HCT116 (cell line): ENCODE measurements around the gene INTS1. TPM values are rescaled to one million over a fixed set of nuclear protein-coding genes. Genes with fewer than 3 reads are reported as not detected.

Source experiments
- ATAC-seq: fragments of 200-7000 bp; cut with Tn5 transposase; 2 replicates; pipeline ENCODE4 v1.9.1; 2020; ENCODE audit warnings: mild to moderate bottlenecking, moderate library complexity
- BruUV-seq: library from RNA; stranded (reverse); fragments of 400-500 nt; replicated peaks from 2 replicates; lab custom pipeline; 2021; lab: Mats Ljungman, UMichigan
- CTCF ChIA-PET: fragments of 300-600 bp; sonication (Branson Sonifier 250); formaldehyde crosslinking; loops from one replicate; lab custom pipeline; 2021; ENCODE audit warnings: antibody characterized with exemption; lab: Charles Lee
- POLR2A ChIA-PET: fragments of 300-600, 350-600 bp; sonication (Branson Sonifier 250); formaldehyde crosslinking; loops from one replicate; lab custom pipeline; 2021; ENCODE audit warnings: antibody characterized with exemption; lab: Charles Lee
- RAD21 ChIA-PET, 2 experiments: fragments of 300-600 bp; sonication (Branson Sonifier 250); formaldehyde crosslinking; loops; one replicate each; lab custom pipeline; 2023; ENCODE audit warnings: low total read pairs in 2 of 2; ENCODE audit not compliant: uncharacterized antibody in 2 of 2, unreplicated experiment in 2 of 2, low non-redundant PET in 1 of 2; lab: Charles Lee
- DNase-seq: peaks from one replicate; pipeline ENCODE4 v3.0.0-alpha.2; 2010; ENCODE audit warnings: low read depth, low spot score
- H2AFZ ChIP-seq: fragments of 200-600 bp; shearing (Covaris generic), sonication (generic); 2 replicates; pipeline ENCODE4 v1.6.1; 2017; ENCODE audit warnings: low read depth, mixed run types, mixed read lengths, antibody characterized with exemption, low read length; ENCODE audit not compliant: poor library complexity, severe bottlenecking
- H3K27ac ChIP-seq: 2 replicates; pipeline ENCODE4 v1.5.1; 2012; ENCODE audit warnings: low read depth, low read length
- H3K27me3 ChIP-seq: fragments of 200-600 bp; sonication (generic); 2 replicates; pipeline ENCODE4 v1.6.1; 2016; ENCODE audit warnings: mixed run types, low read length, mixed read lengths; ENCODE audit not compliant: insufficient read depth
- H3K36me3 ChIP-seq, 2 experiments: fragments of 200-500 bp in 1 of 2; fragments of 200-600 bp in 1 of 2; sonication (Bioruptor generic) in 1 of 2; sonication (generic) in 1 of 2; 2 replicates each; pipeline versions ENCODE4 v1.5.1 to v1.6.1; 2014 to 2016; ENCODE audit warnings: low read length in 2 of 2, inconsistent platforms in 1 of 2, mixed read lengths in 1 of 2, mixed run types in 1 of 2; ENCODE audit not compliant: insufficient read depth in 2 of 2, control insufficient read depth in 1 of 2
- H3K4me1 ChIP-seq, 2 experiments: fragments of 200-600 bp in 1 of 2; sonication (generic) in 1 of 2; 2 replicates each; pipeline versions ENCODE4 v1.5.1 to v1.6.1; 2012 to 2017; ENCODE audit warnings: low read length in 2 of 2, inconsistent platforms in 1 of 2, mild to moderate bottlenecking in 1 of 2, mixed read lengths in 1 of 2, mixed run types in 1 of 2, moderate library complexity in 1 of 2; ENCODE audit not compliant: insufficient read depth in 2 of 2, control insufficient read depth in 1 of 2
- H3K4me2 ChIP-seq: fragments of 200-600 bp; sonication (generic); 2 replicates; pipeline ENCODE4 v1.6.1; 2017; ENCODE audit warnings: mixed run types, low read length, mixed read lengths
- H3K4me3 ChIP-seq, 2 experiments: fragments of 200-600 bp in 1 of 2; sonication (generic) in 1 of 2; replicated peaks in 1 of 2; 2 replicates each; pipeline ENCODE4 v1.5.1; 2011 to 2016; ENCODE audit warnings: low read length in 2 of 2, control low read depth in 1 of 2, low read depth in 1 of 2, mild to moderate bottlenecking in 1 of 2, mixed read lengths in 1 of 2, mixed run types in 1 of 2
- H3K79me2 ChIP-seq: fragments of 200-600 bp; sonication (generic); 2 replicates; pipeline ENCODE4 v1.6.1; 2017; ENCODE audit warnings: mild to moderate bottlenecking, mixed run types, low read length, moderate library complexity, mixed read lengths; ENCODE audit not compliant: insufficient read depth
- H3K9ac ChIP-seq: fragments of 200-600 bp; sonication (generic); 2 replicates; pipeline ENCODE4 v1.6.1; 2016; ENCODE audit warnings: low read length, mixed read lengths
- H3K9me2 ChIP-seq: fragments of 200-600 bp; sonication (generic), shearing (Covaris generic); 2 replicates; pipeline ENCODE4 v1.6.1; 2017; ENCODE audit warnings: mixed run types, mild to moderate bottlenecking, moderate library complexity; ENCODE audit not compliant: insufficient read depth
- H3K9me3 ChIP-seq, 2 experiments: fragments of 200-500 bp in 1 of 2; fragments of 200-600 bp in 1 of 2; sonication (Bioruptor generic) in 1 of 2; sonication (generic) in 1 of 2; 2 replicates each; pipeline ENCODE4 v1.6.1; 2014 to 2017; ENCODE audit warnings: low read length in 2 of 2, mixed read lengths in 2 of 2, inconsistent platforms in 1 of 2, low read depth in 1 of 2, mild to moderate bottlenecking in 1 of 2, mixed run types in 1 of 2, moderate library complexity in 1 of 2; ENCODE audit not compliant: control insufficient read depth in 1 of 2, insufficient read depth in 1 of 2
- H4K20me1 ChIP-seq: fragments of 200-600 bp; sonication (generic), shearing (Covaris generic); 2 replicates; pipeline ENCODE4 v1.6.1; 2017; ENCODE audit warnings: mixed run types, mild to moderate bottlenecking, moderate library complexity; ENCODE audit not compliant: insufficient read depth
- CBX3 ChIP-seq: IDR thresholded peaks from 2 replicates; pipeline ENCODE4 v1.6.1; 2012; ENCODE audit warnings: low read depth
- CEBPB ChIP-seq: IDR thresholded peaks from 2 replicates; pipeline ENCODE4 v1.6.1; 2012; ENCODE audit warnings: low read depth
- ELF1 ChIP-seq: IDR thresholded peaks from 2 replicates; pipeline ENCODE4 v1.6.1; 2012; ENCODE audit warnings: low read depth, borderline replicate concordance
- FOSL1 ChIP-seq: IDR thresholded peaks from 2 replicates; pipeline ENCODE4 v1.6.1; 2012; ENCODE audit warnings: low read depth
- POLR2A ChIP-seq: IDR thresholded peaks from 2 replicates; pipeline ENCODE4 v1.7.0; 2011; ENCODE audit warnings: borderline replicate concordance; ENCODE audit not compliant: insufficient read depth, insufficient read length; ENCODE audit errors: extremely low read depth
- POLR2AphosphoS5 ChIP-seq: IDR thresholded peaks from 2 replicates; pipeline ENCODE4 v1.6.1; 2011; ENCODE audit warnings: mild to moderate bottlenecking, low read depth, low read length, moderate library complexity
- RAD21 ChIP-seq: IDR thresholded peaks from 2 replicates; pipeline ENCODE4 v1.6.1; 2012; ENCODE audit warnings: low read depth, mild to moderate bottlenecking
- SIN3A ChIP-seq: IDR thresholded peaks from 2 replicates; pipeline ENCODE4 v1.6.1; 2012; ENCODE audit warnings: low read depth
- intact Hi-C: fragments of 100-400 bp; cut with micrococcal nuclease; formaldehyde crosslinking; loops from 2 replicates; pipeline ENCODE4 v1.10.0; 2022
- total RNA-seq: library from RNA; stranded (reverse); gene quantifications from one replicate; pipeline ENCODE4 v1.2.1, GENCODE V29; 2021; ENCODE audit not compliant: unreplicated experiment
- TF ChIP-seq, protein P1 (sequence below): IDR thresholded peaks from 2 replicates; pipeline ENCODE4 v1.6.1; 2012
- TF ChIP-seq, protein P2 (sequence below): IDR thresholded peaks from 2 replicates; pipeline ENCODE4 v1.6.1; 2012; ENCODE audit warnings: low read depth
- TF ChIP-seq, protein P3 (sequence below): IDR thresholded peaks from 2 replicates; pipeline ENCODE4 v1.6.1; 2011; ENCODE audit warnings: mild to moderate bottlenecking, low read length, moderate library complexity; ENCODE audit not compliant: insufficient replicate concordance; ENCODE audit errors: extremely low read depth
- TF ChIP-seq, protein P4 (sequence below): IDR thresholded peaks from 2 replicates; pipeline ENCODE4 v1.6.1; 2012

INTS1 gene
- total RNA-seq, 1 experiment from 2014 or later, result 167 TPM

DNA sequence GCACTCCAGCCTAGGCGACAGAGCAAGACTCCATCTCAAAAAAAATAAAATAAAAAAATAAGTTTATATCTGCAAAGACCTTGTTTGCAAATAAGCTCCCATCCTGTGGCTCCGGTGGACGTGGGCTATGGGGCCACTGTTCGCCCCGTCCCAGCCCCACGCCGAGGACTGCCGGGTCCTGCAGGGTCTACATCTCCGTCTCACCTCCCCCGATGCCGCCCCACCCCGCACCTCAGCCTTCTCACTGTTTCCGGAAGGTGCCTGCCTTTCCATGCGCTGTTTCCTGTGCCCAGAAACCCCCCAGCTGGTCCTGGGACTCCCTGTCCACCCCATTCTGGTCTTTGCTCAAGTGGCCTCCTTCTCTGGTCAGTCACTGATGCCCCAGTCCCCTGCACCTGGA, 5.0 kb upstream of the INTS1 start:
- Histone ChIP-seq H3K9me3 (no peaks in the 10 kb centered on the region), H3K4me1 (peaks cover 41 to 58% of the 10 kb centered on the region in 2 experiments), H3K4me2 (no peak overlapping the region), H3K36me3 (no peaks in the 10 kb centered on the region), H4K20me1 (no peaks in the 10 kb centered on the region), H3K9ac (no peak overlapping the region), H3K79me2 (no peaks in the 10 kb centered on the region), H3K4me3 (no peak overlapping the region), H3K9me2 (no peaks in the 10 kb centered on the region), H3K27ac (no peak overlapping the region), H2AFZ (no peak overlapping the region), H3K27me3 (no peaks in the 10 kb centered on the region)
- no peak for ATAC-seq
- RAD21 ChIA-PET, result interaction anchor here in 1 of 2 experiments (0.6 kb wide), 1 partner anchor 47 kb away, joined by 3 read pairs; no protein-coding TSS in a partner anchor
- intact Hi-C loops, result no loop called here
- TF ChIP-seq FOSL1 (no peak), SIN3A (no peak), ELF1 (no peak), CEBPB (no peak), CBX3 (no peak), POLR2A (no peak), POLR2AphosphoS5 (no peak), RAD21 (no peak)
- TF ChIP-seq, protein P1, sequence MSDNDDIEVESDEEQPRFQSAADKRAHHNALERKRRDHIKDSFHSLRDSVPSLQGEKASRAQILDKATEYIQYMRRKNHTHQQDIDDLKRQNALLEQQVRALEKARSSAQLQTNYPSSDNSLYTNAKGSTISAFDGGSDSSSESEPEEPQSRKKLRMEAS, result no peak
- TF ChIP-seq, protein P2, sequence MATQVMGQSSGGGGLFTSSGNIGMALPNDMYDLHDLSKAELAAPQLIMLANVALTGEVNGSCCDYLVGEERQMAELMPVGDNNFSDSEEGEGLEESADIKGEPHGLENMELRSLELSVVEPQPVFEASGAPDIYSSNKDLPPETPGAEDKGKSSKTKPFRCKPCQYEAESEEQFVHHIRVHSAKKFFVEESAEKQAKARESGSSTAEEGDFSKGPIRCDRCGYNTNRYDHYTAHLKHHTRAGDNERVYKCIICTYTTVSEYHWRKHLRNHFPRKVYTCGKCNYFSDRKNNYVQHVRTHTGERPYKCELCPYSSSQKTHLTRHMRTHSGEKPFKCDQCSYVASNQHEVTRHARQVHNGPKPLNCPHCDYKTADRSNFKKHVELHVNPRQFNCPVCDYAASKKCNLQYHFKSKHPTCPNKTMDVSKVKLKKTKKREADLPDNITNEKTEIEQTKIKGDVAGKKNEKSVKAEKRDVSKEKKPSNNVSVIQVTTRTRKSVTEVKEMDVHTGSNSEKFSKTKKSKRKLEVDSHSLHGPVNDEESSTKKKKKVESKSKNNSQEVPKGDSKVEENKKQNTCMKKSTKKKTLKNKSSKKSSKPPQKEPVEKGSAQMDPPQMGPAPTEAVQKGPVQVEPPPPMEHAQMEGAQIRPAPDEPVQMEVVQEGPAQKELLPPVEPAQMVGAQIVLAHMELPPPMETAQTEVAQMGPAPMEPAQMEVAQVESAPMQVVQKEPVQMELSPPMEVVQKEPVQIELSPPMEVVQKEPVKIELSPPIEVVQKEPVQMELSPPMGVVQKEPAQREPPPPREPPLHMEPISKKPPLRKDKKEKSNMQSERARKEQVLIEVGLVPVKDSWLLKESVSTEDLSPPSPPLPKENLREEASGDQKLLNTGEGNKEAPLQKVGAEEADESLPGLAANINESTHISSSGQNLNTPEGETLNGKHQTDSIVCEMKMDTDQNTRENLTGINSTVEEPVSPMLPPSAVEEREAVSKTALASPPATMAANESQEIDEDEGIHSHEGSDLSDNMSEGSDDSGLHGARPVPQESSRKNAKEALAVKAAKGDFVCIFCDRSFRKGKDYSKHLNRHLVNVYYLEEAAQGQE, result no peak
- TF ChIP-seq, protein P3, sequence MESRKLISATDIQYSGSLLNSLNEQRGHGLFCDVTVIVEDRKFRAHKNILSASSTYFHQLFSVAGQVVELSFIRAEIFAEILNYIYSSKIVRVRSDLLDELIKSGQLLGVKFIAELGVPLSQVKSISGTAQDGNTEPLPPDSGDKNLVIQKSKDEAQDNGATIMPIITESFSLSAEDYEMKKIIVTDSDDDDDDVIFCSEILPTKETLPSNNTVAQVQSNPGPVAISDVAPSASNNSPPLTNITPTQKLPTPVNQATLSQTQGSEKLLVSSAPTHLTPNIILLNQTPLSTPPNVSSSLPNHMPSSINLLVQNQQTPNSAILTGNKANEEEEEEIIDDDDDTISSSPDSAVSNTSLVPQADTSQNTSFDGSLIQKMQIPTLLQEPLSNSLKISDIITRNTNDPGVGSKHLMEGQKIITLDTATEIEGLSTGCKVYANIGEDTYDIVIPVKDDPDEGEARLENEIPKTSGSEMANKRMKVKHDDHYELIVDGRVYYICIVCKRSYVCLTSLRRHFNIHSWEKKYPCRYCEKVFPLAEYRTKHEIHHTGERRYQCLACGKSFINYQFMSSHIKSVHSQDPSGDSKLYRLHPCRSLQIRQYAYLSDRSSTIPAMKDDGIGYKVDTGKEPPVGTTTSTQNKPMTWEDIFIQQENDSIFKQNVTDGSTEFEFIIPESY, result no peak
- TF ChIP-seq, protein P4, sequence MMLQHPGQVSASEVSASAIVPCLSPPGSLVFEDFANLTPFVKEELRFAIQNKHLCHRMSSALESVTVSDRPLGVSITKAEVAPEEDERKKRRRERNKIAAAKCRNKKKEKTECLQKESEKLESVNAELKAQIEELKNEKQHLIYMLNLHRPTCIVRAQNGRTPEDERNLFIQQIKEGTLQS, result no peak
- CTCF ChIA-PET, result no interaction called here
- no peak for DNase-seq
- BruUV-seq, result no TSS peak
- POLR2A ChIA-PET, result no interaction called here
